Measurements from ENCODE around the gene XXYLT1.

XXYLT1 gene

DNA sequence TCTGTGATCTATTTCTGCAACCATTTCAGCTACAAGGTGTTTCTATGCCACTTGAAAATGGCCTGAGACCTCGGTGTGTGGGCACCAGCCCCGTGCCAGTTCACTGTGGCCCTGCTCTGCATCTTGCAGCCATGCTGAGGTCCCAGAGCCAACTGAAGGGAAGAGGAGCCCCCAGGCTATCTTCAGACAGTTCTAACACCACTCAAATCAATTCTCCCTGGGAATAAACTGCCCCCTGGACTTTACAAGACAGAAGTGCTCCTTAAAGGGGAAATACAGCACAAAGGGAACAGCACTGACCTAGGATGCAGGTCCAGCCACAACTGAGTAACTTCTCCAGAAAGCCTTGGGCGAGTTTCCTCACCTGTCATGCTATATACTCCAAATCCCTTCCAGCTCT lies 3.9 kb downstream of the XXYLT1 start:
- DNase-seq (ENCODE audit: low read depth in 3 of 3, low spot score in 1 of 3): no peak

DNA sequence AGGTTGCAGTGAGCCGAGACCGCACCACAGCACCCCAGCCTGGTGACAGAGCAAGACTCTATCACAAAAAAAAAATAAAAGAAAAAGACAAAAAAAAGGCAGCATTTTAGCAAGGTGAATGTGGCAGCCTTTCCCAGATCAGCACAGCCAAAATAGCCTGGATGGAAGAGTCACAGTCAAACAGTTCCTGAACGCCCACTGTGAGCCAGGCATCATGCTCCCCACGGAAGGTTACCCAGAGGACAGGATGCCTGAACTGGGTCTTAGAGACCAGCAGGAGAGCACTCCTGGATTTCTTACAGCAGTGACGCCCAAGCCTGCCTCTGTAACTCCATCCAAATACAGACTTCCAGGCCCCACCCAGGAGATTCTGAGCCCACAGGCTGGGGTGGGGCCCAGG lies 4.5 kb downstream of the XXYLT1 start:
- no peak for DNase-seq (ENCODE audit: low read depth in 3 of 3, low spot score in 1 of 3)

DNA sequence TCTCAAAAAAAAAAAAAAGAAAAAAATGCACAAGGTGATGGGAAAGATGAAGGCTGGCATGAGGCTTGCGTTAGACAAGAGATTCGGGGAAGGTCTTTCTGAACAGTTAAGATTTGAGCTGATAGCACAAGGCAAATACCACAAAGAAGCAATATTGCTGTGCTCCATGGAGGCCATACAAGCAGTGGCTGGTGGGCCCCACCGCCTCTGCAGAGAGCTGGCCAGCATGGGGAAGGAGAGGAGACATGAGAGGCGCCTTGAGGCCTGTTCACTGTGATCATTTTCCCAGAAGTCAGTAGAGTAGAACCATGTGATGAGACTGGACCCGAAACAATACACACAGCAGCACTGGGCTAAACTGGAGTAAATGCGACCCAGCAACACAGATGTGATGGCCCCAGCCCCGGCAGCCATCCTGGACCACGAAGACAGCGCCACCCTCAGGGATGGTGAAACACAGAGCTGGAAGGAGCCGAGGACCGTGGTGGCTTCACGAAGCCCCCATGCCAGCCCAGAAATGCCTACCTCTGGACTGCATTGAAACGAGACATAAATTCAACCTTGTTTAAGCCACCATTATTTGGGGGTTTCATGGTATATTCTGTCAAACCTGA lies 5.5 kb downstream of the XXYLT1 start:
- DNase-seq (ENCODE audit: low read depth in 3 of 3, low spot score in 1 of 3): no peak

DNA sequence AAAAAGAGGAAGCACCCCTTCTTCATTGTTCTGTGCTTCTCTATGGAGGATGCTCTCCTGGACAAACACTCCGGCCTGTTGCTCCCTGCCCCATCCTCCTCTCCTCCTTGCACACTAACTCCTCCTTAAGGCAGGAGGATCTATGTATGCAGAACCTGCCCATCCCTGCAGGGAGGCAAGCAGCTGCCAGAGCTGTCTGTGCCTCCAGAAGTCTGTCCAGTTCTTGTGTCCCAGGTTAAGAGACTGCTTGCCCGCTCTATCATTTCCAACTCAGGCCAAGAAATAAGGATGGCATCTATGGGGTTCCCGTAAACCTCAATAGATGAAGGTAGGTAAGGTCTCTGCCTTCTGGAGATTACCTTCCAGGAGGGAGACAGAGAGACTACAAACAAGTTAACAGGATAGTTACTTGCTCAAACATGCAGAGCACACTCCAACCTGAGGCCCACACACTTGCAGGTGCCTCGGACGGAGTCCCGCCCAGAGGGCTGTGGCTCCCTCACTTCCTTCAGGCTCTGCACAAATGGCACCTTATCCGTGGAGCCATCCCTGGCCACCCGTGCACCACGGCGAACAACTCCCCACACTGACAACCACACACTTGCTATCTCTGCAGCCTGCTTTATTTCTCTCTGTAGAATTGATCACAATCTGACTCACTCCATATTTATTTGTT lies 6.9 kb downstream of the XXYLT1 start:
- DNase-seq (ENCODE audit: low read depth in 3 of 3, low spot score in 1 of 3): no peak

DNA sequence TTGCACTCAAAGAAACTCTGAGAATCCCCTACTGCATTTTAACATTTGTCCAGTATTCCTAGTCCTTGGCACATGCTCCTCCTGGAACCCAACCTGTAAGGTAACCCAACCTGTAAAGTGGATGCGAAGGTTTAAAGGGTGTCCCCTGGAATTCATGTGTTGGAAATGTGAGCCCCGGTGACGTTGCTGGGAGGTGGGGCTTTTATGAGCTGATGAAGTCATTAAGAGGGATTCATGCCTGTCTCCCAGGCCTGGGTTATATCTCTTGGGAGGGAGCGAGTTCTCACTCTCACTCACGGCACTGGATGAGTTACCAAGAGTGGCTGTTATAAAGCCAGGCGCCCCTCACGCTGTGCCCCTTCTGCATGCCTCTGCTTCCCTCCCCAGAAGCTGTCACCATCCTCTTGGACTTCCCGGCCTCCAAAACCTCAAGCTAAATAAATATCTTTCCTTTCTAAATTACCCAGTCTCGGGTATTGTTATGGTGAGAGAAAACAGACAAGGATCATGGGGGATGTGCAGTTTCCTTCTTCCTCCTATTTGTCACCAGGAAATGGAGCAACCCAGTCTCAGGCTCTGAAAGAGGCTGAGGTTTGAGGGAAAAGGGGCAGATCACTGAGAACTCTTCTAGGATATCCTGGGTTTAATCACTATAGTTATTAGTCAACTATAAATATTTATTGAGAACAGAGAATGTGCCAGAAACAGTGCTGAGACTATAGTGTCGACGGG lies 7.6 kb downstream of the XXYLT1 start:
- DNase-seq (ENCODE audit: low read depth in 3 of 3, low spot score in 1 of 3): no peak

DNA sequence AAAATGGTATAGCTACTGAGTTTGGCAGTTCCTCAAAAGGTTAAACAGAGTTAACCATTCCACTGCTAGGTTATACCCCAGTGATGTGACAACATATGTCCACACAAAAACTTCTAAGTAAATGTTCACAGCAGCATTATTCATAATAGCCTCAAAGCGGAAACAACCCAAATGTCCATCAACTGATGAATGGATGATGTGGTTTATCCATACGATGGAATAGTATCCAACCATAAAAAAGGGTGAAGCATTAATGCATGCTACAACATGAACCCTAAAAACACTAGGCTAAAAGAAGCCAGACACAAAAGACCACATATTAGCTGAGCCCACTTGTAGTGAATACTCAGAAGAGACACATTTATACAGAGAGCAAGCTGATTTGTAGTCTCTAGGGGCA lies 9.0 kb downstream of the XXYLT1 start:
- no peak for DNase-seq (ENCODE audit: low read depth in 3 of 3, low spot score in 1 of 3)

DNA sequence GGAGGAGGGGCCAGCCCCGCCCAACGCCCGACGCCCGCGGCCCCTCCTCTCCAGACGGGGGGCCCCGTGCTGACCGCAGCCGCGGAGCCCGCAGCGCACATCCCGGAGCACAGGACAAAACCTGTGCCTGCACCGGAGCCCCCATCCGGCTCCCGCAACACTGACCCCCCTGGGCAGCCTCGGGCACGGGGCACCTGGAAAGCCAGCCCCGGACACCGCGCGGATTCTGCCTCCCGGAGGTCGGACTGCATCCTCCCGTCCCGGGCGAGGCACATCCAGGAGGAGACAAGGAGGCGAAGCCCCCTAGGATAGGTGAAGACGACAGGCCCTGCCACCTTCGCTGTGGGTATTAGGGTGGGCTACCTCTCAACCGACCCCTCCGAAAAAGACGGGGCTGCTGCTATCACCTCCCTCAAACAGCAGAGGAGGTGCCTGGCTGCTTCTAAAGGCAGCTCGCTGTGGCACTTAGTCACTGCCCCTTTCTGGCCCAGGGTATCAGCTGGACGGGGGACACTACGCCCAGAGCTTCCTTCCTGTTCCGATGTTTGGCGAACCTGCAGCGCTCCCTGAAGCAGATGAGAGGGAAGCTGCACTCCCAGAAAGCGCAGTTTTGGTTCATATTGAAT lies 10.6 kb downstream of the XXYLT1 start:
- no peak for DNase-seq (ENCODE audit: low read depth in 3 of 3, low spot score in 1 of 3)

DNA sequence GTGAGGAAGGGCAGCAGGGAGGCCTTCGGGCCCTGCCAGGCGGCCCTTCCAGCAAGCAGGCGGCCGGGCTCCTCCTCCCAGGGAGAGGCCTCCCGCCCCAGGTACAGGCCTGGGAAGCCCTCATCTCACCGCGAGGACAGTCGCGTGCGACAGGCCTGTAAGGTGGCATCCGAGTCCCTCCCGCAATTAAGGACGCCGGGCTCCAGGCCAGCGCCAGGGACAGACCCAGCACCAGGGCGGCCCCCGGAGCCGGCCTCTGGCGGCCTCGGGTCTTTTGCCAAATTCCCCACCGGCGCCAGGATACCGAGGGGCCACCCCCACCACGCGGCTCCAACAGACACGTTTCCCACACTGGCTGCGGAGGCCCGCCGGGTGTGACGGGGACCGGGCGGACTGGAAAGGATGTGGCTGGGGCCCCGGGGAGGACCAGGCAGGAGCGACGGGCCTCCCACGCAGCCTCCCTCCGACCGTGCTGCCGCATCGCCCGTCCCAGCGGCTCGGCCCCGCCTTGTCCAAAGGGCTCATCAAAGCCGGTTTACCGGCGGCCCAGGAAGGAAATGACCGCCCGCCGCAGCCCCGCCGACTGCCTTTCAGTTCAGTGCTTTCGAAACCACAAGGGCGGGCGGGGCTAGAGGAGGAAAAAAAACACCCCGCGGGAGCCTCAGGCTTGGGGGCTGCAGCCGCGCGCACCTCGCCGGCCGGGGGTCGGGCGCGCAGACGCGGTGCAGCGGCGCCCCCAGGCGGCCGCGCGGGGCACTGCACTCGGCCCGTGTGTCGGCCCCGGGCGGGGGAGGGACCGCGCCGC lies 11.3 kb downstream of the XXYLT1 start:
- DNase-seq (ENCODE audit: low read depth in 3 of 3, low spot score in 1 of 3): peak; percentile 59 to 80 (median 73)

DNA sequence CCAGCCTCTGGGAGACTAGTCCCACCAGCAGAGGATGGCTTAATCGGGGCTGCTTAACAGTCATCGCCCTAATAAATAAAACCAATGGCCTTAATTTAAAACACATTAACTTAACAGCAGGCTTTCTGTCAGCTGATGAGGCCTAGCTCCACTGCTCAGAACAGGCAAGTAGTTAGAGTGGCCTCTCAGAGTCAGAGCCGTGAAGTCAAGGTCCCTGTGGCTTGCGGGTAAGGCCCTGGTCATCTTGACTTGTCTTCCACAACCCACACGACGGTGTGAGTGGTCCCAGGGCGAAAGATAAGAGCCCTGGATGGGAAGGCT lies 11.8 kb downstream of the XXYLT1 start:
- DNase-seq (ENCODE audit: low read depth in 3 of 3, low spot score in 1 of 3): no peak

DNA sequence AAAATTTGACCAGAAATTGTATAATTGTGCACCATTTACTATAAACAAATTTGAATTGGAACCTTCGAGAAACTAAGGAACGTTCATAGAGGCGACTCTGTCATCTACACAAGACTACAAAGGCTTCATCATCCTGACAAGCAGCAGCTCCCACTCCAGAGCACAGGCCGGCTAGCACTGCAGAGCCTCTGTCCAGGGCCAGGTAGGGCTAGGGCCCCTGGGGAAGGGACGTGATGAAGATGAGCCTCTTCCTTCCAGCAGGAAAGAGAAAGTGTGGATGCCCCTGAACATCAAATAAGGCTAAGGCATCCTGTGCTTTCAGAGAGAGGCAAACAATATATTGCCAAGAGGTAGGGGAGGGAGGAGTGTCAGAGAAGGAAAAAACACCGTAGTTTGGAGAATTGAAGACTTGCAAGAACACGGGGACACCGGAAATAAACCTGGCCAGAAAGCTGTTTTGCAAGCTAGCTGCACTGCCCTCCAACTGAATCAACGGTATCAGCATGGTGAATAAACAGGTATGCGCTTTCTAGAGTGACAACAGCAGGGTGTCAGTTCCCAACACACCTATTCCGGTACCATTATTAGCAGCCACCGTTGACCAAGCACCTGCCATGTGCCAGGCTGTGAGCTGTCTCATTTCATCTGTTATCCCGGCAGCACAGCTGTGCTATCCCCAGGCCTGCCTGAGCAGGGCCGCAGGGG lies 12.4 kb downstream of the XXYLT1 start:
- no peak for DNase-seq (ENCODE audit: low read depth in 3 of 3, low spot score in 1 of 3)

DNA sequence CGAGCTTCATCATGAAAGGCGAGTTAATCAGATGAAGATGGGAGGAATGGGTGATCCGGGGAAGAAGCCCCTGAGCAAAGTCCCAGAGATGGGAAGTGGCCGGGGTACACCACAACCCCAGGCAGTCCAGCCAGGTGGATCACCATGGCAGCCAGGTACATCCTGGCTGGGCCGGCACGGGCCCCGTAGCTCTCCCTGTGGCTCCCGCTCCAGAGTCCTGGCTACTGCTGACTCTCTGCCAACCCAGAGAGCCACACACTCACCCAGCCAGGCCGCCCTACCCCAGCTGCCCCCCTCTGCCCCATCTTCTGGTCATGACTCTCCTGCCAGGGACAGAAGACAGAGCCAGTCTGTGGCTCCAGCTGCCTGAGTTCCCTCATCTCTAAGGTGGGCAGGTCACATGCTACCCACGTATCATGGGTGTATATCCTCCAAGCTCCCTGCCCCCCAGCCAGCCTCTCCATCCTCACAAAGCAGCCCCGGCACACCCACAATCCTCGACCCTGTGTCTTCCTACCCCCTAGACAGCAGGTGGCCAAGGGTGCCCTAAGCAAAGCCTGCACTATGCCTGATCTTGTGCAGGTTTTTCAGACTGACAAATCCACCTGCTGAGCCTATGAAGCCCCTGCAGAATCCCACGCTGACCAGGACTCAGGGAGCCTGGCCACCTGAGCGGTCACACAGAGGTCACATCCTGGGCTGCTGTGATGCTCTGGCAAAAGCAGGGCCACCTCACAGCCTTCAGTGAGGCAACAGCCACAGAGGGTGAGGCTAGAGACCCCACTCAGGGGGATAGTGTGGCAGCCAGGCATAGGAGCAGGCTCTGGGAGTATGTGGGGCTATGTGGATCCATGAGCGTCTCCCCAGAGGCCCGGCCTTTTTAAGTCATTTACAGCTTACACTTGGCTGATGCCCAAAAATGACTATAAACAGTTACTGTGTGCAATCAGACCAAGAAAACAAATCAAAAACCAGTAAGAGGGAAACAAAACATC lies 13.2 kb downstream of the XXYLT1 start:
- no peak for DNase-seq (ENCODE audit: low read depth in 3 of 3, low spot score in 1 of 3)

DNA sequence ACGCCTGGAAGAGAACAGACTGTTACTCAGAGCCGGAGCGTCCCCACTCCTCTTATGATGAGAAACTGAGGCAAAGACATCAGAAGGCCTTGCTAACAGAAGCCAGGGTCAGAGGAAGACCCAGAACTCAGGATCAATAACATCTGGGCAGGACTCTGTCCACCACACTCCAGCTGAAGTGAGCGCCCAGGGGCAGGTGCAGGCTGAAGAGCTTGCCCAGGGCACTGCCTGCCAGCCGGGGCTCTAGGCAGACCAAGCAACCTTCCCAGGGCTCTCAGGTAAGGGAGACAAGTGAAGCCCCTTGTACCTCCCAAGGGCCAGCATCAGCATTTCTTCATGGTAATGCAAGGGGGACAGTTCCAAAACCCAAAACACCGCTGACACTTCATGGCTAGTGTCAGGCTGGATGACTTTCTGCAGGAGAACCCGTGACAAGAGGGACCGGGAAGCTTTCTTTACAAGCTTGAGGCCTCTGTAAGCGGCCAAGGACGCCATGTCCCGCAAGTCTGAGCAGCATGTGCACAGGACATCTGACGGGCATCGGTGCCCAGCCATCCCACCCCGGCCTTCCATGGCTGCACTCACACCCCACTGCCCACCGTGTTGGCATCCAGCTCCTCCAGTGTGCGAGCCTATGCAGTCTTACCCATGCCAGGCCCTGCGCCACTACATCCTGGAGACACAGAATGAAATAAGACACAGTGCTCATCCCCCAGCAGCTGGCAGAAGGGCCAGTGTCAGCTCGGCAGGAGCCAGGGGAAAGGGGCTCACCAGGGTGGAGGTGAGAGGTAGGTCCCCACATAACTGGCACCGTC lies 14.1 kb downstream of the XXYLT1 start:
- no peak for DNase-seq (ENCODE audit: low read depth in 3 of 3, low spot score in 1 of 3)

DNA sequence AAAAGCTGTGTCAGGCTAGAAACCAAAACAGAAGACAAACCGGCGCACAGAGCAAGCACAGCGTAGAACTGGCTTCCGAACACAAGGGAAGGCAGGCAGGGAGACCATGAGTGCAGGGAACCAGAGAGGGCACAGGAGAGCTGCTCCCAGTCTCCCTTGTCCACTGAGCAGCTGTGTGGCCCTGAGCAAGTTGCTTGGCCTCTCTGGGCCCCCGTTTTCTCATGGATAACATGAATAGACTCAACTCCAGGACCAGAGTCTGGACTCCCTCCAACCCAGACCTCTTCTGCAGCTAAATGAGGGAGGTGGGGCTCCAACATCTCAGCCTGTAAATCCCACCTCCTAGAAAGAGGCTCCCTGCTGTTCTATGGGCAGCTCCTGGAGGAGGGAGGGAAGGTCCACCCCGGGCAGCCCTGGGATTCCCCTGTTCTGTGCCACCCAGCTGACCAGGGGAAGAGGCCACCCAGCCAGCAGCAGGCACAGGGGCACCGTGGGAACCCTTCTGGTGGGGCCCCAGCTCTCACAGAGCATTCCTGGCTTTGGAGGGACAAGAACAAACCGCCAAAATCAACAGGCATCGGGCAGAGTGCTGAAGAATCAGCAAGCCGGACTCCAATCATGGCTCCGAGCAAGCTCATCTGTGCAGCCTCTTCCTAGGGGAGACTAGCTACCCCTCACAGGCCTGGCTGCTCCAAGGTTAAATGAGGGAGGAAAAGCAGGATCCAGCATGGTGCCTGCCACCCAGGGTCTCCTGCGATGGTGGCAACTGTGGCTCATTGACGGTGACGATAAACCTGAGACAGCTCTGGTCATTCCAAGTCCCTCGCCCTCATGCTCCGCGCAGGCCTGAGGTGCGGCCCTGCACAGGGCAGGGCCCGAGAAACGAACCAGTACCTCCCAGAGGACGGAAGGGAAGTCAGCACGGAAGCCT lies 15.1 kb downstream of the XXYLT1 start:
- no peak for DNase-seq (ENCODE audit: low read depth in 3 of 3, low spot score in 1 of 3)

DNA sequence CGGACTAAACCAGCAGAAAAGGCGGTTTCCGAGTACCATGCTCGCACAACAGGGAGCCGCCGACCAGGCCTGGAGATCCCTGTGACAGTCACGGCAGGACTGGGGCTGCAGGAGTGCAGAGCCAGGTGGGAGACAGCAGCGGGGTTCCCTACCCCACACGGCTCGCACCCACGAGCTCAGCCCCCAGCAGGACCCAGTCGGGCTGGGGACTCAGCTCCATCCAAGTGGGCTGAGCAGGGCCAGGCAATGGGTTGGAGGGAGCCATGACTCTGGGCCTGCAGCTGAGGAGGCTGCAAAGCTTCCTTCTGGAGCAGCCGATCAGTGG lies 15.8 kb downstream of the XXYLT1 start:
- DNase-seq (ENCODE audit: low read depth in 3 of 3, low spot score in 1 of 3): no peak

DNA sequence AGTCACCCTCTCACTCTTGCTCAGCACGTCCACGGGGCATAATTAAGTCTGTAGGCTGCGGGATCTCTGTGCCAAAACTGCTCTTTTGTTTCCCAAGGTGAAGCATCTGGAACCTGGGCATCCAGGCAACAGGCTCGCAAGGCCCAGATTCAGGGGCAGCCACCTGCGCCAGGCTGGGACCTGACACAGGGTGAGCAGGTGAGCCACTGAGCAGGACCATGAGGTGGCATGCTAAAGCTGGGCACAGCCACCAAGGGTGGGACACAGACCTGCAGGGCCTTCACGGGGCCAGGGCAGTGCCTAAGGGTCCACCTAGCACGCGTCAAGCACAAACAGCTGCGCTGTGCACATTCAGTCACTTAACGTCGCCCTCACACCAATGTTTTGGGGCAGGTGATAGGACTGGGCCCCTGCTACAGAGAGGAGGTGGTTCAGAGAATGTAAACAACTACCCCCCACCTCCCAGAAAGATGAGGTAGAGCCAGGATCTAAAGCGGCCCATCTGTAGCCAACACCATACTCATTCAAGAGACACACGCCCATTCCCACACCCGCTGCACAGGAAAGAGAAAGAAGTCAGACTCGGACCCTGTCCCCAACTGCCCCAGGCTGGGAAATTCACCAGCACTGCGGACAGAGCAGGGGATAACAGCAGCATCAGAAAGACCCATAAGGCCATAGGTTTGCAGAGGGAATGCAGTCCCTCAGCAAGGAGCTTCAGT lies 16.3 kb downstream of the XXYLT1 start:
- no peak for DNase-seq (ENCODE audit: low read depth in 3 of 3, low spot score in 1 of 3)

DNA sequence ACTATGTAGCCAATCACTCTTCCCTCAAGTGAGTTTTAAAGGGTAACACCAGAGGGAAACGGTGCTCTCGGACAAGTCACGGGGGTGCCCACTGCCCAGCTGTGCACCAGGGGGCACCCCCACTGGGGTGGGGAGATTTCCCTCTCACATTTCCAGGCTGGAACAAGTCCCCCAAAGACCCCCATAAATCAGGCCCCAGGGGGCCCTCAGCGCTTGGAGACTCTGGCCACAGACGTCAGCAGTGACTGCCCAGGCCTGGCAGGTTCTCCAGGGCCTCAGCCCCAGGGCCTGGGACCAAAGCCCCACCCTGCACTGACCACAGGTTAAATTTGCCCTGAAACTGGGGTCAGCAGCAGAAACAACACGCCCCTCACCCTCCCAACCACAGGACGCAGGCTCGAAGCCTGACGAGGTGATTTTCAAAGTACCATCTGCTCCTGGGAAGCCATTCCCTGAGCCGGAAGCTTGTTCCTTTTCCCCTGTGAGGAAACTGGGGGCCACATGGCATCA lies 17.0 kb downstream of the XXYLT1 start:
- no peak for DNase-seq (ENCODE audit: low read depth in 3 of 3, low spot score in 1 of 3)
